Renal cortical epithelial cell (primary cell): ENCODE results near the gene LIPK. TPM values are rescaled to one million over a fixed set of nuclear protein-coding genes. Genes with fewer than 3 reads are reported as not detected.
"Not testable (repeated sequence)": the region's sequence is repeated elsewhere in the genome, so short reads cannot be mapped to it uniquely, and the experiment has no call there.

Experiments
- DNase-seq: peaks from one replicate; pipeline ENCODE4 v3.0.0-alpha.2; 2011; ENCODE audit warnings: low read depth
- total RNA-seq: library from RNA; depleted of rRNA; stranded (reverse); fragments of >200 nt; gene quantifications from 2 replicates; pipeline ENCODE4 v1.2.3, GENCODE V29; 2014

Gene LIPK, protein sequence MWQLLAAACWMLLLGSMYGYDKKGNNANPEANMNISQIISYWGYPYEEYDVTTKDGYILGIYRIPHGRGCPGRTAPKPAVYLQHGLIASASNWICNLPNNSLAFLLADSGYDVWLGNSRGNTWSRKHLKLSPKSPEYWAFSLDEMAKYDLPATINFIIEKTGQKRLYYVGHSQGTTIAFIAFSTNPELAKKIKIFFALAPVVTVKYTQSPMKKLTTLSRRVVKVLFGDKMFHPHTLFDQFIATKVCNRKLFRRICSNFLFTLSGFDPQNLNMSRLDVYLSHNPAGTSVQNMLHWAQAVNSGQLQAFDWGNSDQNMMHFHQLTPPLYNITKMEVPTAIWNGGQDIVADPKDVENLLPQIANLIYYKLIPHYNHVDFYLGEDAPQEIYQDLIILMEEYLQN
- total RNA-seq = not detected in 2 replicates

GRCh38 chr10:88705958-88706357, at the start of gene LIPK:
TSS of gene LIPK (plus strand) at chr10:88706249. CDS start at chr10:88724544, 18,295 bp downstream.
- DNase-seq = peak; percentile 25

DNA sequence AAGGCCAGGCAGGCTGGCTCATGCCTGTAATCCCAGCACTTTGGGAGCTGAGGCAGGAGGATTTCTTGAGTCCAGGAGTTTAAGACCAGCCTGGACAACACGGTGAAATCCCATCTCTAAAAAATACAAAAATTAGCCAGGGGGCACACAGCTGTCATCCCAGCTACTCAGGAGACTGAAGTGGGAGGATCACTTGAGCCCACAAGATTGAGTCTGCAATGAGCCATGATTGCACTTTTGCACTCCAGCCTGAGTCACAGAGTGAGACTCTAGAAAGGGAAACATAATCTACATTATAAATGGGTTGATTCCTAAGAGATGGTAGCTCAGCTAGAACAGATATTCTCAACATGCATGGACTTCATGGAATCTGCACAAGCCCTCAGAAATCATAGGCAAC, 48.1 kb upstream of the LIPK start:
- peak; percentile 25 for DNase-seq

GRCh38 chr10:88659725-88660597, 46.1 kb upstream of the LIPK start:
- DNase-seq = no peak

- DNase-seq = peak; percentile 9
These were observed 45.5 kb upstream of the LIPK start for GRCh38 chr10:88660598-88660884.

- peak; percentile 27 for DNase-seq
These were observed 45.0 kb upstream of the LIPK start for GRCh38 chr10:88661018-88661417.

GRCh38 chr10:88661577-88661976, 44.5 kb upstream of the LIPK start:
- no peak for DNase-seq

DNA sequence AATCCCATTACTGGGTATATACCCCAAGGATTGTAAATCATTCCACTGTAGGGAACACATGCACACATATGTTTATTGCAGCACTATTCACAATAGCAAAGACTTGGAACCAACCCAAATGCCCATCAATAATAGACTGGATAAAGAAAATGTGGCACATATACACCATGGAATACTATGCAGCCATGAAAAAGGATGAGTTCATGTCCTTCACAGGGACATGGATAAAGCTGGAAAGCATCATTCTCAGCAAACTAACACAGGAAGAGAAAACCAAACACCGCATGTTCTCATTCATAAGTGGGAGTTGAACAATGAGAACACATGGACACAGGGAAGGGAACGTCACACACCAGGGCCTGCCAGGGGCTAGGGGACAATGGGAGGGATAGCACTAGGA, 42.9 kb upstream of the LIPK start:
- not testable (repeated sequence) for DNase-seq

- no peak for DNase-seq
These were observed 41.9 kb upstream of the LIPK start, which contains the start of gene LIPF for GRCh38 chr10:88664142-88664541. TSS of gene LIPF (plus strand) at chr10:88664442. CDS start at chr10:88667298, 2,856 bp downstream.

DNA sequence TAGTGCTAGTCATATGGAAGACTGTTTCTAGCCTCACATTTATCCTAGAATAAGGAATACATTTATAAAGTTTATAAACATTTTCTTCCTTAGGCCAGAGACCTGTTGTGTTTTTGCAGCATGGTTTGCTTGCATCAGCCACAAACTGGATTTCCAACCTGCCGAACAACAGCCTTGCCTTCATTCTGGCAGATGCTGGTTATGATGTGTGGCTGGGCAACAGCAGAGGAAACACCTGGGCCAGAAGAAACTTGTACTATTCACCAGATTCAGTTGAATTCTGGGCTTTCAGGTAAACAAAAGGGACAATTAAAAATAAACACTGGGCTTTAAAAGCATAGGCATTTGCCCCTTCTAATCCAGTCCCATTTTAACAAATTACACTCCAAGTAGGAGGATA, 37.6 kb upstream of the LIPK start:
- no peak for DNase-seq

DNA sequence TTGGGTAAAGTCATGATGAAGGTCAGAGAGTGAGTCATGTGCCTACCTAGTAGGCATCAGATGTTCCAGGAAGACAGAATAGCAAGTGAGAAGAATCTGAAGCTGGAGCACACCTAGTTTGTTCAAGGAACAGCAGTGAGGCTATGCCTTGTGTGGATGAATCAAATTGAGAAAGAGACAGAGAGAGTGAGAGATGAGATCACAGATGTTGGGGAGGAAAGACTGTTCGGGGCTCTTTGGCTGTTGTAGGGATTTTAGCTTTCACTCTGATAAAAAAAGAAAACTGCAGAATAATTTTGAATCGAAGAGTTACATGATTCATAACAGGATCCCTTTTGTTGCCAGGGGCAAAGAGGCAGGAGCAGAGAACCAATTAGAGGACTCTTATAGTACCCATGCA, 35.6 kb upstream of the LIPK start:
- DNase-seq = peak; percentile 12

- DNase-seq = peak; percentile 93
These were observed 34.0 kb upstream of the LIPK start for GRCh38 chr10:88672041-88672440.

DNA sequence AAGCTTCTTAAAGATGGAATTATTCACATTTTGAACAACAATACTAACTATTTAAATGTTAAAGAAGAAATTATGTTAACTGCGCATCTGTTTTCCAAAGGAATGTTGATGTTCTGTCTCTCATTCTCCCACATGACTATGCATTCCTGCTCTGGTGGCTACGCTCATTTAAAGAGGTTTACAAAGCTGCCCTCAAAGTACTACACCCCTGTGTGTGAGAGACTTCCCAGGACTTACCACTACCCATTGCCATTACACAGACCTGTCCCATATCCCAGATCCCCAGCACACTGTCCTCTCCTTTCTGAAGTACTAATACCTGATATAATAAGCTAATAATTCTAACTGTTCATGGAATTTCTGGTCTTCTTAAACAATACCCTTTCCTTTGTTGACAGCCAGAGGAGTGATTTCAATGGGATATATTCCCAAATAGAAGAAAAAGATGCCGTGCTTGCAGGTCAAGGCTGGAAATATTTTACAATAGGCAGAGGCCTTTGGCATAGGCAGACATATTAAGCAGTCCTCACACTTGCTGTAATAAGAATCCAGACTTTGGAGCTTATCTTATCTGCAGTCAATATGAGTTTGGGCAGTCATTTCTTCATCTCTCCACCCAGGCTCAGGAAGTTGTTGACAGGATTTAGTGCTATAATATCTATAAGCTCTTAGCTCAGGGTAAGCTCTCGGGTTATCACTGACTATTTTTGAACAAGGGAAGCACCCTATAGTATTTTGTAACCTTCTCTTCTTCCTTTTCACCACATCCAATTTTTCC, 29.6 kb upstream of the LIPK start:
- no peak for DNase-seq

DNA sequence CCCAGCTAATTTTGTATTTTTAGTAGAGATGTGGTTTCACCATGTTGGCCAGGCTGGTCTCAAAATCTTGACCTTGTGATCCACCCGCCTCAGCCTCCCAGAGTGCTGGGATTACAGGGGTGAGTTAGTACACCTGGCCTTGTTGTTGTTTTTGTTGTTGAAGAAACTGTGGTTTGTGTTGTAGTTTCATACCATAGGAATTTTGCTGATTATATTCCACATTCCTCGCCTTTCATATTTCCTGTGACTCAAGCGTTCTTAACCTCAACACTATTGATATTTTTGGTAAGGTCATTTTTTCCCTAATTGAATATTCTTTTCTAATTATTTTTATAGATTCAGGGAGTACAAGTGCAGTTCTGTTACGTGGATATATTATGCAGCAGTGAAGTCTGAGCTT, 25.1 kb upstream of the LIPK start:
- no peak for DNase-seq

DNA sequence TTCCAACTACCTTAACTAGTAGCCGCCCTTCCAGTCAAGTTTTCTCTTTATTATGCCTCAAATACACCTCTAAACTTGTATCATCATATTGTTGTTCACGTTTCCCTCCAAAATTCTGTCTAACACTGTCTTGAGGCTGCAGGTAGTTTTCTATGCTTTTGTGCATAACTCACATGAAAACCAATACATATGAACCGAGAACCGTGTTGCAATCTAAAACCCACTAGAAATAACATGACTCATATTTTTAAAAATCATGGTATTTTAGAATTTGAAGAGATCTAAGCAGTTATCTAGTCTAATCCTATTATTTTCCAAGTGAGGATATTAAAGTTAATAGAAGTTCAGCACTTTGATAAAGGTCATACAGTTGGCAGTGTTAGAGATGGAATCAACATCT, 23.6 kb upstream of the LIPK start:
- DNase-seq = no peak

DNA sequence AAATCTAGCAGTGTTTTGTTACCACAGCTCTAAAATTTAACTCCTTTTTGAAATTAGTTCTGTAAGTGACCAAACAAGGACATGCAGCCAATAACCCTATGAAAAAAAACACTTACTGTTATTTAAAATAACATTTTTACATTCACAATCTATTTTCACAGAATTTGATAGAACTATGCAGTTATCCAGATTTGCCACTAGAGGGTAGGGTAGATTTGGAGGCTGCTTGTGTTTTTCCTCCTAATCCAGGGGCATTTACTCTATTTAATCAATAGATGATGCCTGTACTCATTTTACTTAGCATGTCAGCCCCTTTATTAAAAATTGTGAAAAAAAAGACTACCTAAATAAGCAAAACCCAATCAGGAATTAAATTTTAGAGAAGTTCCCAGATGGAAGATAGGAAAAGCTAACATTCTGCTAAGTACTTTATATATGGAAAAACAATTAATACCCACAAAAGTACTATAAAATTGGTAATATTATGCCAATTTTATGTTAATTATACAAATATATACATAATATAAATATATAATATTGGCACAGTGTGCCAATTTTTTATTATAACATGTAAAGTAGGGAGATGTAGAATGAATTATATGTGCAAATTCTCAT, 18.1 kb upstream of the LIPK start:
- DNase-seq = peak; percentile 42

- DNase-seq = no peak
These were observed 16.7 kb upstream of the LIPK start for GRCh38 chr10:88689366-88689765.

DNA sequence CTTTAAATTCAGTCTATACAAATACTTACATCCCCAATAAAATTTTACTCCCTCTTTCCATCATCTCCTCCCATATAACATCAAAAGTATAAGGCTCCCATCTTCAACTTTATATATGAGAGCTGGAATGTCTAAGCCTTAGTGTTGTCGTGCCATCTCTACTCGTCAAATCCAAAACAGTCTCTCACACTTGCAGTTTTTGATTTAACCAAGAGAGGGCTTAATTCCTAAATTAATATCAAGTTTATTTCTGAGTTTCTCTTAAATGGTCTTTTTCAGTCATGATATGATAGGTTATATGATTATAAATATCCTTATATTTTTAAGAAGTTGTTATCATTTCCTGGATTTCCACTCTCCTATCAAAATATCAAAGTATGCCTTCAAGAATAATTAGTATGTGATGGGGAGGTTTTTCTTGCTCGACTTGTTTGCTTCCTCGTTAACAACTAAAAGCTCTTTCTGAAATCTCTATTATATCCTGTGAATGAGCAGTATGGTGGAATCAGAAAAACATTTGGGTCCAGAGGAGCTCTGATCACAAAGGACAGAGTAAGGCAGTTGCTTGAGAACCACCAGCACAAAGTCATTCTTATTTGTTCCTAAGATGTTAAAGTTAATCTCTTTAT, 12.5 kb upstream of the LIPK start:
- DNase-seq = peak; percentile 20

DNA sequence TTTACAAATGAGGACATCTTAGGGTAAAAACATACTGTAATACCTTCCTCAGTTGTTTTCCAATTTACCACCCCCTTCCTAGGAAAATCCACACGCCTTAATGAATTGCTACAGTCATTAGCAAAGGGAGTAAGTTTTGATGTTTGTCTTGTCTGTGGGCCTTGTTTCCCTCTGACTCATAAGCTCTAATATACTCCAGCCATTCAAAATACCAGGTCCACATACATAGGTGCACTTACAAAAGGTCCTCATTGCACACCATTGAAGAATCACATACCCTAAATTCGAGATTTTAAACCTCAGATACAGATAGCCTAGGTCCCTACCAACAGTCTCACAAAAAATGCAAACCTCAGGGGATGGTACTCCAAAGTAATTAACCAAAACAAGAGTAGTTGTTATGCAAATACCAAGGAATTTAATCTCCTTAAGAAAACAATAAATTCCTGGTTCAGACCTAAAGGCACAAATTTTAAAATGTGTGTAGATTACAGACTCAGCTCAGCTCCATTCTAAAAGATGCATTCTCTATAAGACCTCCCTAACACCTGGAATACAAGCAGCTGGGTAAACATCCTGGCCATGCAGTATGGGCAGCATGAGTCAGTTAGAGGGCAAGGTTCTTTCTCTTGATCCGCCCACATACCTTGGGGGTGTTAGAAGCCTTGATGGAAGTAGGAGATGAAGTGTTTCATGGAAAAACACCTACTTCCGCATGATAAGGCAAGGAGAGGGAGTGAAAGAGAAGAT, 3.0 kb upstream of the LIPK start:
- peak; percentile 96 for DNase-seq

DNA sequence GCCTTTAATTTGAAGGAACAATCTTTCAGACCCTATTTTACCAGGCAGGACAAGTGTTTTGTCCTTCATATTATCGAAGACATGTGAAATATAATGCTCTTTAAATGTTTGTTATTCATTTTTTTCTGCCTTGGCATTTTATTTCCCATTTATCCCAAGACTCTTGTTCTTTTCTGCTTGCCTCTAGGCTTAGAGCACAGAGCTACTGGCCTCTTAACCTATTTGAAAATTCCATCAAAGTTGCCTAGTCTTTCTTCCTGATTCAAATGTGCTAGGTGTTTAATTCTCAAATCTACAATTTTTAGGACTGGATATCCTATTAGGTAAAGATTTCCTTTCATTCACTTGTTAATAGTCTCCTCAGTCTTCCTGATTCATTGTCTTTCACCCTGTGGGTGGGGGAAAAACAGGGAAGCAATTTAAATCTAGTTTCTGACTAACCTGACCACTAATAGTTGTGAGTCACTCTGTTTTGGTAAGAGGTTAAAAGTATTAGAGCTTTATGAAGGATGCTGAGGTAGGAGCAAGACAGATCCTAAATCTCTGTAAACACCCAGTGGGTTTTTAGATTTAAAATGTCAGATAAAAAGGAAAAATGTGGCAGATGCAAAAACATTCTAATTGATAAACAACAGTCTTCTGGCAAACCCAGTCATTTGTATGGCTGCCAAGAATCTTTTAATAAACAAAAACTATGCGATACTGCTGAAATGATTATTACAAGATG, 1.5 kb downstream of the LIPK start:
- peak; percentile 95 for DNase-seq

- not testable (repeated sequence) for DNase-seq
These were observed 3.3 kb downstream of the LIPK start for GRCh38 chr10:88709361-88709760.
